Gastroesophageal sphincter (tissue), 4 donors: ENCODE data around the gene LSM14A. TPM values are rescaled to one million over a fixed set of nuclear protein-coding genes. Genes with fewer than 3 reads are reported as not detected.
A peak's percentile ranks its signal among the peaks of the same experiment; 100 is the strongest.
"Not testable (repeated sequence)": the region's sequence is repeated elsewhere in the genome, so short reads cannot be mapped to it uniquely, and the experiment has no call there.

ENCODE experiments used
- ATAC-seq: fragments of 150-250 bp; one replicate; pipeline ENCODE4 v1.9.1; 2016; ENCODE audit warnings: mild to moderate bottlenecking, moderate library complexity
- H3K27ac ChIP-seq, 4 donors: fragments of 200-600 bp; sonication (generic) in 3 of 4; 1 replicate in 3 of 4; 2 replicates in 1 of 4; pipeline ENCODE4 v1.5.1; 2016 to 2019
- H3K27me3 ChIP-seq: fragments of 200-600 bp; sonication (generic); one replicate; pipeline ENCODE4 v1.5.1; 2019
- H3K36me3 ChIP-seq, 2 donors: fragments of 200-600 bp; sonication (generic); one replicate each; pipeline ENCODE4 v1.5.1; 2019; ENCODE audit warnings: control low read depth in 1 of 2
- H3K4me1 ChIP-seq, 3 donors: fragments of 200-600 bp; sonication (generic); 1 replicate in 2 of 3; 2 replicates in 1 of 3; pipeline ENCODE4 v1.5.1; 2016 to 2019; ENCODE audit warnings: control low read depth in 2 of 3
- H3K4me3 ChIP-seq, 2 donors: fragments of 200-600 bp; sonication (generic); one replicate each; pipeline ENCODE4 v1.5.1; 2019; ENCODE audit warnings: mild to moderate bottlenecking in 1 of 2, moderate library complexity in 1 of 2
- H3K9me3 ChIP-seq, 3 donors: fragments of 200-600 bp; sonication (generic); one replicate each; pipeline ENCODE4 v1.5.1; 2017 to 2019; ENCODE audit warnings: control low read depth in 2 of 3
- CTCF ChIP-seq, 4 experiments: fragments of 200-600 bp in 2 of 4; fragments of 450-650 bp in 2 of 4; sonication (generic) in 1 of 4; IDR thresholded peaks; one replicate each; pipeline ENCODE4 v1.5.1; 2017 to 2019; ENCODE audit warnings: antibody characterized with exemption in 4 of 4, mild to moderate bottlenecking in 2 of 4, moderate library complexity in 2 of 4
- EP300 ChIP-seq: sonication (generic); formaldehyde crosslinking; IDR thresholded peaks from one replicate; pipeline ENCODE4 v1.6.1; 2017; ENCODE audit warnings: antibody characterized with exemption, mild to moderate bottlenecking
- POLR2A ChIP-seq, 2 donors: fragments of 450-650 bp; IDR thresholded peaks; one replicate each; pipeline ENCODE4 v1.6.1; 2017; ENCODE audit warnings: antibody characterized with exemption in 2 of 2, mild to moderate bottlenecking in 2 of 2, moderate library complexity in 1 of 2
- POLR2AphosphoS5 ChIP-seq: sonication (generic); formaldehyde crosslinking; IDR thresholded peaks from one replicate; pipeline ENCODE4 v1.6.1; 2017; ENCODE audit warnings: antibody characterized with exemption
- WGBS, 2 donors: methylation state at CpG; one replicate each; pipeline ENCODE4 v1.1.5; 2018; ENCODE audit warnings: low coverage in 1 of 2; 5-methylcytosine and 5-hydroxymethylcytosine counted together
- total RNA-seq, 4 donors: library from RNA; depleted of rRNA; stranded (reverse); fragments of >200 nt; gene quantifications; one replicate each; pipeline ENCODE4 v1.1.0, GENCODE V29; 2016

The LSM14A gene
- total RNA-seq, 4 donors from 2014 or later: 106 to 141 (median 128) TPM

- Histone ChIP-seq H3K4me3 (no peak overlapping the region), H3K27me3 (no peaks in the 10 kb centered on the region), H3K27ac (no peak overlapping the region), H3K4me1 (peaks cover 0 to 2% (median under 1%) of the 10 kb centered on the region in 3 donors), H3K36me3 (no peaks in the 10 kb centered on the region), H3K9me3 (no peaks in the 10 kb centered on the region)
- no peak for ATAC-seq
- WGBS, 2 donors: 59 to 70% methylated on average over 6 of the region's 6 CpGs
- TF ChIP-seq EP300 (no peak), CTCF (IDR thresholded peaks at IDR 0.05) (no peak), POLR2A (IDR thresholded peaks at IDR 0.05) (no peak), POLR2AphosphoS5 (no peak)
Measured at GRCh38 chr19:34128558-34129250, 43.6 kb upstream of the LSM14A start.

- H3K27ac ChIP-seq: no peak overlapping the region
- no peak for TF ChIP-seq EP300
- no peak for TF ChIP-seq CTCF (IDR thresholded peaks at IDR 0.05)
- TF ChIP-seq POLR2AphosphoS5: no peak
- TF ChIP-seq POLR2A (IDR thresholded peaks at IDR 0.05): no peak
- no peaks in the 10 kb centered on the region for H3K9me3 ChIP-seq
- no peaks in the 10 kb centered on the region for H3K27me3 ChIP-seq
- ATAC-seq: no peak
- no peak overlapping the region for H3K4me3 ChIP-seq
- no peaks in the 10 kb centered on the region for H3K36me3 ChIP-seq
- peaks cover 0 to 12% (median 3%) of the 10 kb centered on the region in 3 donors for H3K4me1 ChIP-seq
Measured at GRCh38 chr19:34131100-34131499, 41.2 kb upstream of the LSM14A start.

GRCh38 chr19:34132145-34132544 lies 40.2 kb upstream of the LSM14A start:
- not testable (repeated sequence) for H3K9me3 ChIP-seq, H3K4me3 ChIP-seq, H3K27me3 ChIP-seq, ATAC-seq, H3K36me3 ChIP-seq, H3K27ac ChIP-seq
- no CpG with 5 or more reads among the region's 24 CpGs for WGBS, 2 donors
- H3K4me1 ChIP-seq: peaks cover 0 to 12% (median 3%) of the 10 kb centered on the region in 3 donors

- not testable (repeated sequence) for H3K9me3 ChIP-seq, H3K27me3 ChIP-seq, ATAC-seq, H3K4me3 ChIP-seq, H3K36me3 ChIP-seq, H3K27ac ChIP-seq
- peaks cover 0 to 12% (median 3%) of the 10 kb centered on the region in 3 donors for H3K4me1 ChIP-seq
- WGBS, 2 donors: no CpG with 5 or more reads among the region's 32 CpGs
Measured at GRCh38 chr19:34132706-34133105, 39.6 kb upstream of the LSM14A start.

- no peaks in the 10 kb centered on the region for H3K36me3 ChIP-seq
- peak overlapping the region; percentile 73 to 95 (median 93) for H3K27ac ChIP-seq
- H3K4me1 ChIP-seq: peaks cover 0 to 12% (median 3%) of the 10 kb centered on the region in 3 donors
- H3K9me3 ChIP-seq: no peaks in the 10 kb centered on the region
- ATAC-seq: peak; percentile 99
- no peaks in the 10 kb centered on the region for H3K27me3 ChIP-seq
- TF ChIP-seq POLR2A (IDR thresholded peaks at IDR 0.05) (peak; percentile 62 to 72), CTCF (IDR thresholded peaks at IDR 0.05) (peak in 1 of 4 experiments; percentile 29), POLR2AphosphoS5 (peak; percentile 65), EP300 (no peak)
- H3K4me3 ChIP-seq: peak overlapping the region; percentile 82 to 86
- WGBS, 2 donors: 0 to 2% methylated on average over 12 to 17 of the region's 63 CpGs
Measured at GRCh38 chr19:34134190-34135053, 37.9 kb upstream of the LSM14A start.
